H1 (cell line): Measurements from ENCODE around the gene TPM2.

Experiments
- CHD2 ChIP-seq: IDR thresholded peaks from 2 replicates; pipeline ENCODE4 v1.6.1; 2012; ENCODE audit warnings: low read length, improper control_type of control experiment
- CHD7 ChIP-seq: fragments of 300-600 bp; sonication (generic); IDR thresholded peaks from 2 replicates; pipeline ENCODE4 v1.7.1; 2012; ENCODE audit warnings: low read length, moderate library complexity, mild to moderate bottlenecking, inconsistent platforms; ENCODE audit not compliant: insufficient replicate concordance
- CTCF ChIP-seq, 3 experiments: IDR thresholded peaks; 1 replicate in 2 of 3; 2 replicates in 1 of 3; pipeline versions ENCODE4 v1.5.1 to v1.6.1; 2011; ENCODE audit warnings: low read length in 3 of 3, mild to moderate bottlenecking in 3 of 3, inconsistent platforms in 2 of 3, low read depth in 1 of 3, moderate library complexity in 1 of 3; ENCODE audit not compliant: insufficient read depth in 1 of 3; ENCODE audit errors: control extremely low read depth in 1 of 3
- EP300 ChIP-seq, 2 experiments: IDR thresholded peaks; 1 replicate in 1 of 2; 2 replicates in 1 of 2; pipeline ENCODE4 v1.6.1; 2011 to 2012; ENCODE audit warnings: low read depth in 2 of 2, low read length in 2 of 2, mild to moderate bottlenecking in 2 of 2, borderline replicate concordance in 1 of 2, inconsistent platforms in 1 of 2, moderate library complexity in 1 of 2
- EZH2 ChIP-seq: fragments of 200-600 bp; sonication (generic); IDR thresholded peaks from 2 replicates; pipeline ENCODE4 v1.7.1; 2012; ENCODE audit warnings: low read depth, mild to moderate bottlenecking, moderate library complexity, low read length, inconsistent platforms; ENCODE audit not compliant: severe bottlenecking
- MAX ChIP-seq: IDR thresholded peaks from 2 replicates; pipeline ENCODE4 v1.6.1; 2012; ENCODE audit warnings: inconsistent platforms
- NANOG ChIP-seq: IDR thresholded peaks from 2 replicates; pipeline ENCODE4 v1.6.1; 2011; ENCODE audit warnings: low read length, low read depth, mild to moderate bottlenecking, inconsistent platforms; ENCODE audit not compliant: insufficient read depth, poor library complexity, severe bottlenecking
- RAD21 ChIP-seq, 2 experiments: IDR thresholded peaks in 1 of 2; conservative IDR thresholded peaks in 1 of 2; 2 replicates each; pipeline ENCODE4 v1.6.1; 2011; ENCODE audit warnings: low read depth in 2 of 2, low read length in 2 of 2, improper control_type of control experiment in 1 of 2, inconsistent platforms in 1 of 2, mild to moderate bottlenecking in 1 of 2, moderate library complexity in 1 of 2
- RBBP5 ChIP-seq: IDR thresholded peaks from 2 replicates; pipeline ENCODE4 v1.7.1; 2012; ENCODE audit warnings: low read depth, mild to moderate bottlenecking, inconsistent platforms, low read length, moderate library complexity, borderline replicate concordance
- SUZ12 ChIP-seq: fragments of 200-600 bp; sonication (generic); IDR thresholded peaks from 2 replicates; pipeline ENCODE4 v1.6.1; 2012; ENCODE audit warnings: mild to moderate bottlenecking, inconsistent platforms, low read length, moderate library complexity, mixed read lengths
- TBP ChIP-seq: IDR thresholded peaks from 2 replicates; pipeline ENCODE4 v1.6.1; 2011; ENCODE audit warnings: low read depth, low read length, improper control_type of control experiment

- TF ChIP-seq CHD2, result no peak
- TF ChIP-seq EZH2, result no peak
- TF ChIP-seq SUZ12, result no peak
- no peak for TF ChIP-seq RAD21 (IDR thresholded peaks at IDR 0.05 in 1 of 2, conservative IDR thresholded peaks at IDR 0.05 in 1 of 2; ENCODE audit: low read depth in 2 of 2, low read length in 2 of 2)
- TF ChIP-seq CHD7, result no peak
- no peak for TF ChIP-seq MAX
- TF ChIP-seq EP300 (IDR thresholded peaks at IDR 0.05; ENCODE audit: borderline replicate concordance in 1 of 2, low read depth in 2 of 2, low read length in 2 of 2), result no peak
- TF ChIP-seq NANOG, result no peak
- no peak for TF ChIP-seq CTCF (IDR thresholded peaks at IDR 0.05; ENCODE audit: control extremely low read depth in 1 of 3, insufficient read depth in 1 of 3, low read depth in 1 of 3, low read length in 3 of 3)
- TF ChIP-seq RBBP5, result no peak
- TF ChIP-seq TBP, result no peak
These were observed 40.0 kb downstream of the TPM2 start for GRCh38 chr9:35649431-35650340.
